AG10803 (cell line): ENCODE results near the gene ST7.

ENCODE experiments used
- DNase-seq: peaks from one replicate; pipeline ENCODE4 v3.0.0; 2010; ENCODE audit warnings: low read depth
- H3K4me3 ChIP-seq: 2 replicates; pipeline ENCODE4 v1.5.1; 2011; ENCODE audit warnings: mild to moderate bottlenecking, low read length, control low read depth
- TF ChIP-seq, protein P1 (sequence below): conservative IDR thresholded peaks from 2 replicates; pipeline ENCODE4 v1.5.1; 2011; ENCODE audit warnings: mild to moderate bottlenecking, low read length, control low read depth, inconsistent platforms

Gene ST7

GRCh38 chr7:117217106-117218035 is 264.1 kb downstream of the ST7 start:
- no peak overlapping the region for H3K4me3 ChIP-seq
- peak; percentile 91 for DNase-seq
- TF ChIP-seq, protein P1, sequence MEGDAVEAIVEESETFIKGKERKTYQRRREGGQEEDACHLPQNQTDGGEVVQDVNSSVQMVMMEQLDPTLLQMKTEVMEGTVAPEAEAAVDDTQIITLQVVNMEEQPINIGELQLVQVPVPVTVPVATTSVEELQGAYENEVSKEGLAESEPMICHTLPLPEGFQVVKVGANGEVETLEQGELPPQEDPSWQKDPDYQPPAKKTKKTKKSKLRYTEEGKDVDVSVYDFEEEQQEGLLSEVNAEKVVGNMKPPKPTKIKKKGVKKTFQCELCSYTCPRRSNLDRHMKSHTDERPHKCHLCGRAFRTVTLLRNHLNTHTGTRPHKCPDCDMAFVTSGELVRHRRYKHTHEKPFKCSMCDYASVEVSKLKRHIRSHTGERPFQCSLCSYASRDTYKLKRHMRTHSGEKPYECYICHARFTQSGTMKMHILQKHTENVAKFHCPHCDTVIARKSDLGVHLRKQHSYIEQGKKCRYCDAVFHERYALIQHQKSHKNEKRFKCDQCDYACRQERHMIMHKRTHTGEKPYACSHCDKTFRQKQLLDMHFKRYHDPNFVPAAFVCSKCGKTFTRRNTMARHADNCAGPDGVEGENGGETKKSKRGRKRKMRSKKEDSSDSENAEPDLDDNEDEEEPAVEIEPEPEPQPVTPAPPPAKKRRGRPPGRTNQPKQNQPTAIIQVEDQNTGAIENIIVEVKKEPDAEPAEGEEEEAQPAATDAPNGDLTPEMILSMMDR, result no peak

GRCh38 chr7:117218700-117219099 is 265.4 kb downstream of the ST7 start:
- DNase-seq, result no peak
- TF ChIP-seq, protein P1, result no peak
- no peak overlapping the region for H3K4me3 ChIP-seq

- peak; percentile 45 for DNase-seq
- H3K4me3 ChIP-seq, result no peak overlapping the region
- TF ChIP-seq, protein P1, result no peak
Observed at GRCh38 chr7:117219485-117219884, 266.2 kb downstream of the ST7 start.

DNA sequence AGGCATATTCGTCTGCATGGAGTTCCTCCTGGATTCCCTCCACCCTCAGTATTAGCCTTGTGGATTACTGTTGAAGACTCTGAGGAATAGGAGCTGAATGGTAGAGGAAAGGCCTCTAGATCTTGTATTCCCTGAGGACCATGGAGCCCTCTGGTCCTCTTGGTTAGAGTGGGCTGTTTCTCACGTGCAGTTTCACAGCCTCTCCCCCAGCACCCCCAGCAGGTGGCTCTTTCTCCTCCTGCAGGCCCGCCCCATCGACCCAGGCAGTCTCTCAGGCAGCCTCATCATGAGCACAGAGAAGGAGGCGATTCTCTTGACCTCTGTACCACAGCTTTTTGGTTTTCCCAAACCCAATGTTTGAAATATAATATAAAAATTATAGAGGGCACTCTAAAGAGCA is 267.5 kb downstream of the ST7 start:
- DNase-seq, result no peak
- TF ChIP-seq, protein P1, result no peak
- H3K4me3 ChIP-seq, result no peak overlapping the region

- H3K4me3 ChIP-seq, result no peak overlapping the region
- DNase-seq, result no peak
- TF ChIP-seq, protein P1, result no peak
Observed at GRCh38 chr7:117225536-117225935, 272.2 kb downstream of the ST7 start.

GRCh38 chr7:117227091-117227490 is 273.8 kb downstream of the ST7 start:
- no peak for DNase-seq
- no peak overlapping the region for H3K4me3 ChIP-seq
- TF ChIP-seq, protein P1, result no peak

DNA sequence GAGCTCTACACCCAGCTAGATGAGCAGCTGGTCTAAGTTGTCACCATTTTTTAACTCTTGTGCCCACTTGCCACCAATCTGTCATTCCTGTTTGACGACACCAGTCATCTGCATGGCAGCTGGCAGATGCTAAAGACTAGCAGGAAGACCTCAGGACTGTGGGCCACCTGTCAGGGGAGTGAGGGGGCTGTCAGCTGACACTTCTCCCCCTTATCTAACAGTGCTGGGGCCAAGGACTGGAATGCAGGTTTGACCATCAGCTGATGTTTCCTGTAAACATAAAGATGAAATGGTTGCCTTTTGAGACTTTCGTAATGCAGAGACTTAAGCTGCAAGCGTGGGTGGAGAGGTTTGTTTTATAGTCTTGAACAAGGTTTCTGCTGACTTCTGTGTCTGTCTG is 276.0 kb downstream of the ST7 start:
- no peak for DNase-seq

More for the DNA sequence above, 276.0 kb downstream of the ST7 start:
- TF ChIP-seq, protein P1, result no peak
- no peak overlapping the region for H3K4me3 ChIP-seq
